PFSK-1 (cell line): ENCODE measurements around the gene SYTL3.

Experiments used
- POLR2AphosphoS5 ChIP-seq: IDR thresholded peaks from 2 replicates; pipeline ENCODE4 v1.6.1; 2012; ENCODE audit warnings: low read depth, mild to moderate bottlenecking, control low read depth, low read length, moderate library complexity
- SIN3A ChIP-seq: IDR thresholded peaks from 2 replicates; pipeline ENCODE4 v1.6.1; 2012; ENCODE audit warnings: mild to moderate bottlenecking, low read length, moderate library complexity, borderline replicate concordance; ENCODE audit not compliant: insufficient read depth
- TAF1 ChIP-seq: IDR thresholded peaks from 2 replicates; pipeline ENCODE4 v1.6.1; 2012; ENCODE audit warnings: low read length, control low read depth, borderline replicate concordance; ENCODE audit not compliant: insufficient read depth
- TF ChIP-seq, protein P1 (sequence below), 2 experiments: IDR thresholded peaks; 2 replicates each; pipeline versions ENCODE4 v1.6.1 to v1.8.0; 2011 to 2012; ENCODE audit warnings: low read depth in 2 of 2, low read length in 2 of 2, control low read depth in 1 of 2, inconsistent platforms in 1 of 2, mild to moderate bottlenecking in 1 of 2, moderate library complexity in 1 of 2; ENCODE audit not compliant: insufficient read depth in 1 of 2

DNA sequence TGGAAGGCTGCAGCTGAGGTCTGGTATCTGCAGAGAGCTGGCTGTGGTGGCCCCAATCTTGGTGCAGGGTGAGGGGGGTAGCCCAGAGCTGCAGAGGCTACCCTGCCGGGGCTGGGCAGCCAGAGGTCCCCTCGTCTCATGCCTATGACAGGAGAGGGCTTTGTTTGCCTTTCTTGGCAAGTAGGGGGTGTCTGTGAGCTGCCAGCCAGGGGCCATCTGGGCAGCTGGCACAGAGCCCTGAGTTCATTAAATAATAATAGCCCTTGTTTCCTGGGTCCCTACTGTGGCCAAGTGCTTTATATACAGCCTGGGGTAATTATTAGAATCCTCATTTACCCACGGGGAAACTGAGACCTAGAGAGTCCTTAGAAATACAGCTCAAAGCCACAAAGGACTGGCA lies 102.8 kb downstream of the SYTL3 start:
- no peak for TF ChIP-seq TAF1
- TF ChIP-seq POLR2AphosphoS5, result no peak
- TF ChIP-seq SIN3A, result no peak
- TF ChIP-seq, protein P1, sequence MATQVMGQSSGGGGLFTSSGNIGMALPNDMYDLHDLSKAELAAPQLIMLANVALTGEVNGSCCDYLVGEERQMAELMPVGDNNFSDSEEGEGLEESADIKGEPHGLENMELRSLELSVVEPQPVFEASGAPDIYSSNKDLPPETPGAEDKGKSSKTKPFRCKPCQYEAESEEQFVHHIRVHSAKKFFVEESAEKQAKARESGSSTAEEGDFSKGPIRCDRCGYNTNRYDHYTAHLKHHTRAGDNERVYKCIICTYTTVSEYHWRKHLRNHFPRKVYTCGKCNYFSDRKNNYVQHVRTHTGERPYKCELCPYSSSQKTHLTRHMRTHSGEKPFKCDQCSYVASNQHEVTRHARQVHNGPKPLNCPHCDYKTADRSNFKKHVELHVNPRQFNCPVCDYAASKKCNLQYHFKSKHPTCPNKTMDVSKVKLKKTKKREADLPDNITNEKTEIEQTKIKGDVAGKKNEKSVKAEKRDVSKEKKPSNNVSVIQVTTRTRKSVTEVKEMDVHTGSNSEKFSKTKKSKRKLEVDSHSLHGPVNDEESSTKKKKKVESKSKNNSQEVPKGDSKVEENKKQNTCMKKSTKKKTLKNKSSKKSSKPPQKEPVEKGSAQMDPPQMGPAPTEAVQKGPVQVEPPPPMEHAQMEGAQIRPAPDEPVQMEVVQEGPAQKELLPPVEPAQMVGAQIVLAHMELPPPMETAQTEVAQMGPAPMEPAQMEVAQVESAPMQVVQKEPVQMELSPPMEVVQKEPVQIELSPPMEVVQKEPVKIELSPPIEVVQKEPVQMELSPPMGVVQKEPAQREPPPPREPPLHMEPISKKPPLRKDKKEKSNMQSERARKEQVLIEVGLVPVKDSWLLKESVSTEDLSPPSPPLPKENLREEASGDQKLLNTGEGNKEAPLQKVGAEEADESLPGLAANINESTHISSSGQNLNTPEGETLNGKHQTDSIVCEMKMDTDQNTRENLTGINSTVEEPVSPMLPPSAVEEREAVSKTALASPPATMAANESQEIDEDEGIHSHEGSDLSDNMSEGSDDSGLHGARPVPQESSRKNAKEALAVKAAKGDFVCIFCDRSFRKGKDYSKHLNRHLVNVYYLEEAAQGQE (IDR thresholded peaks at IDR 0.05; ENCODE audit: insufficient read depth in 1 of 2, low read depth in 2 of 2, low read length in 2 of 2), result no peak
